Coronary artery (tissue), 2 donors: ENCODE measurements around the gene RPUSD4.

Source experiments
- DNase-seq: peaks from one replicate; pipeline ENCODE4 v3.0.0-alpha.2; 2017; ENCODE audit warnings: low spot score
- H3K27ac ChIP-seq, 2 donors: fragments of 200-600 bp; sonication (generic); one replicate each; pipeline ENCODE4 v1.5.1; 2016 to 2019
- H3K4me3 ChIP-seq: fragments of 200-600 bp; sonication (generic); 2 replicates; pipeline ENCODE4 v1.5.1; 2016; ENCODE audit warnings: mild to moderate bottlenecking, moderate library complexity
- CTCF ChIP-seq: fragments of 200-600 bp; sonication (generic); IDR thresholded peaks from one replicate; pipeline ENCODE4 v1.5.1; 2019; ENCODE audit warnings: antibody characterized with exemption

Gene RPUSD4

GRCh38 chr11:126195119-126195518 lies 16.3 kb downstream of the RPUSD4 start:
- no peak for TF ChIP-seq CTCF
- Histone ChIP-seq H3K27ac (no peak overlapping the region), H3K4me3 (no peak overlapping the region)
- DNase-seq, result no peak

DNA sequence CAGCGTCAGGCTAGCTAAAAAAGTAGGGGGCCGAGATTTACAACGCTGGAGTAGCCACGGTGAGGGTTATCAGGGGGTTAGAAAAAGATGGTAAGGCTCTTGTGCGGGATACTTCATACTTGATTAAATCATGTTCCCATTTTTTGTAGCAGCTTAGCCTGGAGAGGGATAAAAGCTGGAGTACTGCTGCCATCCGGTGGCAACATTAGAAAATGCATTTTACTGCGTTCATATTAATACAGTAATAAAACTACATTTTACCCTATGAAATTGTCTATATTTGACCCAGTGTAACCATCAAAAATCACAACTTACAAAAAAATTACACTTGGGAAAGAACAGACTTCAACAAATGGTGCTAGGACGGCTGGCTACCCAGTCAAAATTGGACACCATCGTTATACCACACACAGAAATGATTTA lies 17.3 kb downstream of the RPUSD4 start:
- peak; percentile 62 for TF ChIP-seq CTCF
- DNase-seq, result no peak

DNA sequence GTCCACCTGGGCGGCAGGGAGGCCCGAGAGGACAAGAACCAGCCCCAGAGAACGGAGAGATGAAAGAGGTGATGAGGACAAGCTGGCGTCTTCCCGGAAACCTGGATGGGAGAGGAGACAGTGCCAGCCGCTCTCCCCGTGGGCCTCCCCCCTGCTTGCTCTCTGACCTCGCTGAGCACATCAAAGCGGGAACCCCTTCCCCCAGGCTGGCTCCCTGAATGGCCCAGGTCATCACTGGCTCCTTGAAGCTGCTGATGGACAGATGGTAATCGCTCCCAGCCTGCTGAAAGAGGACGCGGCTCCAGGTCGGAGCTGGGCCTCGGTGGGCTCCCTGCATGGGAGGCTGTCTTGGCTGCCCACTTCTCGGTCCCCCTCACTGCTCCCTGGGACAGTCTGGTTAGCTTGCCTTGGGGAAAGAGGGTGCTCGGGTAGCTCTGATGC lies 18.4 kb downstream of the RPUSD4 start:
- no peak overlapping the region for H3K4me3 ChIP-seq
- no peak for TF ChIP-seq CTCF
- H3K27ac ChIP-seq, result no peak overlapping the region
- DNase-seq, result no peak

More for the DNA sequence above, 17.3 kb downstream of the RPUSD4 start:
- H3K4me3 ChIP-seq, result no peak overlapping the region
- no peak overlapping the region for H3K27ac ChIP-seq

DNA sequence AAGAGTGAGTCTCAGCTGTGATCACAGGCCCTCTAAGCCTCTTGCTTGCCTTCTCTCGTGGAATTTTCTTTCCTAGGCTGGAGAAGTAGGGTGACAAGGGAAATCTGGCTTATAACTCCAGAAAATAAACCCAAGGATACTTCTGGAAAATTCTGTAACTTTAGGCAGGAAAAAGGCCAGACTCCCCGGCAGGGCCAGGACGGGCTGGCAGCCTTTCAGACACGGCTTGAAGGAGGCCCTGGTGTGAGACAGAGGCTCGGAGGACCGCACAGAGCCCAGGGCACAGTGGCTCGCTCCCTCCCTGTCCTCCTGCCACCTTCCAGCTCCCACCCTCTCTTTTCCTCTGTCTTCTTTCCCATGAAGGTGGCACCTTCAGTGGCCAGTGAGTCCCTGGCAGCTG lies 19.1 kb downstream of the RPUSD4 start:
- no peak for DNase-seq
- Histone ChIP-seq H3K4me3 (no peak overlapping the region), H3K27ac (peak overlapping the region in 1 of 2 donors; percentile 13)
- TF ChIP-seq CTCF, result no peak

GRCh38 chr11:126191379-126192073 lies 19.9 kb downstream of the RPUSD4 start:
- H3K27ac ChIP-seq, result no peak overlapping the region
- TF ChIP-seq CTCF, result no peak
- no peak for DNase-seq
- no peak overlapping the region for H3K4me3 ChIP-seq

DNA sequence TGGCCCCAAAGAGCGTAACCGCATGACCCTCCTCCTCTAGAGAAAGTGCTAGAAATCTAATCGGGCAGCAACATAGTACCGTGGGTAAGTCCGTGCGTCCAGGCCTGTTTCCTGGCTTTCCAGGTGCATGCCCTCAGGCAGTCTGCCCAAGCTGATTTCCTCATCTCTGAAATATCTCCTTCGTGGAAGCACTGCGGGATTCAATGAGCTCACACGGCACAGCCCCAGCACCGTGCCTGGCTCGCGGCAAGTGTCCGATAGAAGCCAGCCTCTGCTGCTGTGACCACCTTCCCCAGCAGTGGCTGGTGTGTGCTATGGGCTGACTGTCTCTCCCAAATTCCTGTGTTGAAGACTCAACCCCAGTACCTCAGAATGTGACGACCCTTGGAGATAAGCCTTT lies 20.7 kb downstream of the RPUSD4 start:
- H3K27ac ChIP-seq, result no peak overlapping the region
- no peak overlapping the region for H3K4me3 ChIP-seq
- DNase-seq, result no peak
- no peak for TF ChIP-seq CTCF
